SIG-M5 (cell line): ENCODE results near the gene BOD1L2.

Experiments used
- DNase-seq: peaks from one replicate; lab custom pipeline; 2025; lab: John Stamatoyannopoulos, UW

Gene BOD1L2

DNA sequence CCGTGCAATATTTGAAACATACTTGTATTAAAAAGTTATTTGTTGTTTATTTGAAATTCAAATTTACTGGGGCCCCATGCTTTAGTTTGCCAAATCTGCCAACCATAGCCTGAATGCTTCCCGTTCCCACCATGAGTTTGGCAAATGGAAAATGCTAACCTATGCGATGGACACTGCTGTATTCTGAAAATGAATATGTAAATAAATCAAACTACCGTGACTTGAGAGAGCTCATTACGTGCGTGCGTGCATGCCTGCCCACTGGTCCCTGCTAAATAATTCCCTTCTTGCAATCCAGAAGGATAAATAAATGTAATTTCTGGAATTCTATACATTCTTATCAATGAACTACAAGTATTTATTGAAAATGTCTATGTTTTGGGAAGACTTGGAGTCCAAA is 3.2 kb downstream of the BOD1L2 start:
- no peak for DNase-seq

DNA sequence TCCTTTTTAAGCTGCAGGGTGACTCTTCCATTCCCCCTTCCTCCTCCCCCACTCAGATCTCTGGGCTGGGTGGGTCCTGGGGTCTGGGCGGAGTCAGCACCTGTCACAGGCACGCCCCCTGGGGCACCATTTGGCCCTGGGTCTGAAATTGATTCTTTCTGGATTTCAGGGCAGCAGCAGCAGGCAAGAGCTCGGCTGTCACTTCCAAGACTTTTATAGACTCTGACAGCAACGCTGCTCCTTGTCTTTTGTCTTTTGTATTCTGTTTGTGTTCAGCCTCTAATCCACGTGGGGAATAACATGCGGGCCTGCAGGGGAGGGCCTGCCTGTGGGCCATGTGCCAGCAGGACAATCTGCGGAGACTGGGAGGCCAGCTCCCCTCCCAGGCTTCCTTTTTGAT is 3.9 kb downstream of the BOD1L2 start:
- no peak for DNase-seq

DNA sequence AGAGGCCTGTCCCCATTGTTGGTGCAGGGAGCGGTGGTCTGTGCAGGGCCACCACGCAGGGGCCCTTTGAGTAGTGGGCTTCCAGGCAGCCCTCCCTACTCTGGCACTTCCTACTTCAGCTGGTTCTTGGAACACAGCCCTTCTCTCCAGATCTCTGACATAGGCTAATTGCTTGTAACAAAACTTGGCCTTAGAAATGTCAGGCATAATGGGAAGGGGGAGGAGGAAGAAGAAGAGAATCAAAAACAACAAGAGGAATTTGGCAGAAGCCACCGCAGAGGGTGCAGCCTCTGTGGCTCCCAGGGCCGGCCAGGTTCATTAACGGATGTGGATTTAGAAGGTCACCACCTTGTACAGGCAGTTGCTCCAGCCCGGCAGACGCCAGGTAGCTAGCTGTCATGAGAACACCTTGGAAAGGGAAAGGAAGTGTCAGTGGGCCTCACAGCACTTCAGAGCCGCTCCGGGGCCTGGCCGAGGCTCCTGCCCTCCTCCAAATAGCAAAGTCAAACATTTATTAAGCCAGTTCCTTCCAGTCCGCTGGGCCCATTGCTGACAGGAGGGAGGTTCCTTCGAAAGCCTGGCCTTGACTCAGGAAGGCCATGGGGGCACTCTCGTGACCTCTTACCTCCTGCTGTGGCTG is 7.4 kb downstream of the BOD1L2 start:
- DNase-seq: no peak

DNA sequence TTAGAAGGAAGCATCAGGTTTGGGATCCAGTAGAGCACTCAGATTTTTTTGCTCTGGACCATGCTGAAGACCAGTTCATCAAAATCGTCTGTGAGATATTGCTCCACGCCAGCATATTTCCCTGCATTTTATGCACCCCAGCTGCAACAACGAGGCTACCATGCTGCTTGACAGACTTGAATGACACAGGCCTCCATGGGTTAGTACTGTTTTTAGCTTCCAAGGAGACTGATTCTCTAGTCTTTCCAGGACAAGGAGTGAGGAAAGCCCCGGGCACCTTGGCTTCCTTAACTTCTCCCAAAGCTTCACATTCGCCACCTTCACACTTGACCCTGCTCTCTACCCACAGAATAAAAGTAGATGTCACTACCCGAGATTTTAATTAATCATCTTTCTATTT is 17.5 kb downstream of the BOD1L2 start:
- DNase-seq: no peak

DNA sequence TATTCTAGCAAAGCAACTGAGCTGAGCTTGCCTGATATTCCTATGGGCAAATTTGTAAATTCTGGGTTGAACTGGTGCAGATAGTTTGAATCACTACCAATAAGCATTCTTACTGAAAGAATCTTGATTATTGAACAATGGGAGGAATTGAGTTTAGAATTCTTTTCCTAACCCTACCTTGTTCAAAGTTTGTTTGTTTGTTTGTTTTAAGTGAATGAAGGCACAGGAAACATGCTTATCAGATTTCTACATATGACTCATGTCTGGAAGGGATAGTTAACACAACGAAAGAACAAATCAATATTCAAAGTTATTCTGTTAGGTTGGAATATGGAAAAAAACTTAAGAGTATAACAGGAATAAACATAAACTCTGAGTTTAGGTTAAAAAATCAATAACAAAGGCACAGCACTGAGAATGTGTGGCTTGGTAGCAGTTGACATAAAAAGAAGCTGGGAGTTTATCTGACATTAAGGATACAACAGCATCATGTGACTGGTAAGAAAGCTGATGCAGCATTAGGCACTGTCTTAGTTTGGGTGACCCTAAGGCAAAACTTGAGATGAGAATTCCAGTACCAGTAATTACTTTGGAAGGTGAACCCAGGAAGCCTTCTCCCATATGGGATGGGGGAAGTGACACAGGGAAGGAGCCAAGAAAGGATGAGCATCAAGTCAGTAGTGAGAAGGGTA is 20.9 kb downstream of the BOD1L2 start:
- DNase-seq: no peak

GRCh38 chr18:57171026-57171425 is 24.1 kb downstream of the BOD1L2 start:
- DNase-seq: no peak

DNA sequence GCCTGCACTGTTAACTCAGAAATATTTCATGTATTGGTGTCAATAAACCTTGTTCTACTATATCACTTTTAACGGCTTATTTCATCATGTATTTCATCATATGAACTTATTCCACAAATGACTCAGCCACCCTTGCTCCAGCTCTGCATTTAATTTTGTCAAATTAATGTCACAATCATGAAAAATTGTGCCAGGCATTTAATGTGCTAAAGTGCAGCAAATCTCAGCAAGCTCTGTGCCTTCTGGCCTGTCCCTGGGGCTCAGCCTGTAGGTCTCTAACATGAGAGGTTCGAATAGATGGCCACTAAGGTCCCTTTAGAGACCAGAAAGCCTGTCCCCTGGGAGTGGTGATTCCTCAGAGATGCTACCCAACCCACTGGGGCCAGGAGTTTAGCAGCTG is 28.6 kb downstream of the BOD1L2 start:
- DNase-seq: no peak

DNA sequence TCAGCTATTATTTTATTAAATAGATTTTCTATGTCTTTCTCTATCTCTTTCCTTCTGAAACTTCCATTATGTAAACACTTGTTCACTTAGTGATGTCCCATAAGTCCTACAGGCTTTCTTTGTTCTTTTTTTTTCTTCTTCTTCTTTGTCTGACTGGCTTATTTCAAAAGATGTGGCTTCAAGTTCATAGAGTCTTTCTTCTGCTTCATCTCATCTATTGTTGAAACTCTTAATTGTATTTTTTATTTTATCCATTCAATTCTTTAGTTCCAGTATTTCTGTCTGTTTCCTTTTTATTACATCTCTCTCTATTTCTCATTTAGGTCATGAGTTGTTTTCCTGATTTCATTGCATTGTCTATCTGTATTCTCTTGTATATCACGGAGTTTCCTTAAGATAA is 38.5 kb downstream of the BOD1L2 start:
- no peak for DNase-seq

DNA sequence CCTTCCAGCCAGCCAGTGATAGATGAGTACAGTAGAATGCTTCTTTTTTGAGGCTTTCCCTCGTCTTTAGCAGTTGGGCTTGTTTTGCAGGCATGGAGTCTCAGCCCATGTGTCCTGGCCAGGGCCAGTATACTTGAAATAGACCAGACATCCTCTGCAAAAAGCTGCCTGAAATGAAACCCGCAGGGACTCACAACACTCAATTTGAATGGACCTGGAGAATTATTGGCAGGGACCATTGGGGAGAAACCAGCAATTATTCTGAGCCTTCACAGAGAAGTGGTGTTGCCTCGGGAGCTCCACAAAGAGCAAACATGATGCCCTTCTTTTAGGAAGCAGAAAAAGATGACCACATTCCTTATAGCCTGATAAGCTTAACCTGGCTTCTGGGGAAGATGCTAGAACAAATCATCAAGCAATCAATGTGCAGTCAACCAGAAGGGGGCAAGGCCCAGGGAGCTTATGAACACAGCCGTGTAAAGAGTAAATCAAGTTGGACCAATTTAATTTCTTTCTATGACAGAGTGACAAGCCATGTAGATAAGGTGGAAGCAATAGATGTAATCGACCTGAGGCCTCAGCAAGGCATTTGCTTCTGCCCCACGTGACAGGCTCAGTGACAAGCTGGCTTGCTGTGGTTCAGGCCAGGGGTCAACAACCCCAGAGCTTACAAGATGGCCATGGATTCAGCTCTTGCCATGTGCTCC is 42.1 kb downstream of the BOD1L2 start:
- DNase-seq: no peak

GRCh38 chr18:57190026-57190425 is 43.1 kb downstream of the BOD1L2 start:
- no peak for DNase-seq

- no peak for DNase-seq
Measured at GRCh38 chr18:57194070-57194469, 47.2 kb downstream of the BOD1L2 start.

DNA sequence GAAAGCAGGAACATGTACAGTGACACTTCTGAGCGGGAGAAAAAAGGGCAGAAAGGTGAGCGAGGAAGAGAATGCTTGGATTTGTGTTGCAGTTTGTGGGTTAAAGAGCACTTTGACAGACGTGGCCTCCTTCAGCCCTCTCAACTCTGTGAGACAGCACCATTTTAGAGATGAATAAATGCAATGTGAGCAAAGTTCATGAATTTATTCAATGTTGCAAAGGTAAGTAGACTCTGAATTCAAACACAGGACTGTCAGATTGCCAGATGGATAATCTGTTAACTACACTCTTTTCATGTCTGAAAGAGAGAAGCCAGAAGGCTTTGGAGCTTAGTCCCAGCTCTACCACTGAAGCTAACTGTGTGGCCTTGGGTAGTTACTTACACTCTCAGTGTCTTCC is 47.7 kb downstream of the BOD1L2 start:
- DNase-seq: no peak

- no peak for DNase-seq
Measured at GRCh38 chr18:57195341-57195740, 48.5 kb downstream of the BOD1L2 start.

GRCh38 chr18:57197261-57197660 is 50.4 kb downstream of the BOD1L2 start:
- no peak for DNase-seq

DNA sequence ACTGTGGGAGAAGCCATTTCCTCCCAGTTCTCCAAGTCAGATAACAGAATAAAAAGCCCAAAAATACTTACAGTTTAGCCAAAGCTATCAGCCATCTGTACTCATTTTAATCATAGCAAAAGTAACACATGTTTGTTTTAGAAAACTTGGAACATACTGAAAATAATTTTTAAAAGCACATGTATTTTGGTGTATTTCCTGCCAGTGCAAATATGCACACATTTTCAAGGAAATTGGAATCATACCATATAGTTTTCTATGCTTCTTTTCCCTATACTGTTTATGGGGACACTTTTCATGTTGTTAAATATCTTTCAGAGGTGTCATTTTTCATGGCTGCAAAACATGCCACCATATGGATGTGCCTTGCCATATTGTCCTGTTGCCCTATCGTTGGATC is 51.2 kb downstream of the BOD1L2 start:
- no peak for DNase-seq
